Measurements from ENCODE around the gene ADPRM. TPM values are rescaled to one million over a fixed set of nuclear protein-coding genes. Genes with fewer than 3 reads are reported as not detected.

The ADPRM gene
- total and polyA plus RNA-seq, 2 experiments from 2014 or later, result 6.8 to 8.8 TPM

- peaks cover 5% of the 10 kb centered on the region for H3K27me3 Mint-ChIP-seq (ENCODE audit: insufficient read depth, low read depth, poor library complexity)
These were observed 47.8 kb downstream of the ADPRM start for GRCh38 chr17:10745231-10745630.

GRCh38 chr17:10748531-10749181 lies 51.3 kb downstream of the ADPRM start:
- Histone ChIP-seq H3K9me2 (ENCODE audit: insufficient read depth) (peaks cover 2% of the 10 kb centered on the region; the same call in 1 of the 2 replicates), H3K36me3 (ENCODE audit: insufficient read depth) (no peaks in the 10 kb centered on the region), H3K4me2 (0 out of 2 replicates have a peak overlapping the region, but pooled peaks have one; percentile 26), H3K27me3 (ENCODE audit: insufficient read depth) (no peaks in the 10 kb centered on the region), H2AFZ (no peak overlapping the region), H4K20me1 (replicated peaks; ENCODE audit: insufficient read depth) (no peaks in the 10 kb centered on the region), H3K79me2 (replicated peaks; ENCODE audit: insufficient read depth) (no peaks in the 10 kb centered on the region), H3K4me3 (no peak overlapping the region), H3K27ac (ENCODE audit: low read depth) (no peak overlapping the region), H3K4me1 (ENCODE audit: insufficient read depth) (peaks cover 13% of the 10 kb centered on the region), H3F3A (replicated peaks; ENCODE audit: low read depth) (no peaks in the 10 kb centered on the region)
- Mint-ChIP-seq H3K36me3 (ENCODE audit: low read depth) (no peaks in the 10 kb centered on the region), H3K4me1 (peaks cover 16% of the 10 kb centered on the region), H3K27me3 (ENCODE audit: insufficient read depth, low read depth, poor library complexity) (peaks cover 5% of the 10 kb centered on the region), H3K27ac (no peak overlapping the region), H3K9me3 (0 out of 3 replicates have a peak, but pooled peaks cover 2% of the 10 kb centered on the region), H3K4me3 (no peak overlapping the region)
- TF ChIP-seq POLR2AphosphoS5 (IDR thresholded peaks at IDR 0.05; ENCODE audit: low read depth) (no peak), REST (IDR thresholded peaks at IDR 0.05; ENCODE audit: unreplicated experiment) (no peak), CREB1 (CRISPR knock-in tag; IDR thresholded peaks at IDR 0.05; ENCODE audit: low read depth) (no peak)
- peak; percentile 69 for ATAC-seq
- no peak for DNase-seq (ENCODE audit: low spot score)

More at GRCh38 chr17:10745231-10745630, 47.8 kb downstream of the ADPRM start:
- no peaks in the 10 kb centered on the region for H3F3A ChIP-seq (replicated peaks; ENCODE audit: low read depth)
- no peaks in the 10 kb centered on the region for H3K36me3 ChIP-seq (ENCODE audit: insufficient read depth)
- ATAC-seq (no peak), DNase-seq (ENCODE audit: low spot score) (no peak)
- H3K36me3 Mint-ChIP-seq (ENCODE audit: low read depth), result no peaks in the 10 kb centered on the region
- H3K9me2 ChIP-seq (ENCODE audit: insufficient read depth), result peaks cover 2% of the 10 kb centered on the region; the same call in 1 of the 2 replicates
- H3K79me2 ChIP-seq (replicated peaks; ENCODE audit: insufficient read depth), result no peaks in the 10 kb centered on the region
- no peak overlapping the region for H3K4me3 Mint-ChIP-seq
- H3K4me3 ChIP-seq, result no peak overlapping the region
- H3K27ac ChIP-seq (ENCODE audit: low read depth), result no peak overlapping the region
- H3K27me3 ChIP-seq (ENCODE audit: insufficient read depth), result no peaks in the 10 kb centered on the region
- H3K4me2 ChIP-seq, result no peak overlapping the region
- H3K4me1 ChIP-seq (ENCODE audit: insufficient read depth), result peaks cover 12% of the 10 kb centered on the region
- peaks cover 11% of the 10 kb centered on the region for H3K4me1 Mint-ChIP-seq
- H3K27ac Mint-ChIP-seq, result no peak overlapping the region
- no peaks in the 10 kb centered on the region for H4K20me1 ChIP-seq (replicated peaks; ENCODE audit: insufficient read depth)
- TF ChIP-seq JUNB (IDR thresholded peaks at IDR 0.05; ENCODE audit: unreplicated experiment), result no peak
- TF ChIP-seq CREB1 (CRISPR knock-in tag; IDR thresholded peaks at IDR 0.05; ENCODE audit: low read depth), result no peak
- TF ChIP-seq CTCF (conservative IDR thresholded peaks at IDR 0.05; ENCODE audit: low read depth in 2 of 2), result no peak
- TF ChIP-seq EZH2 (IDR thresholded peaks at IDR 0.05; ENCODE audit: low read depth, unreplicated experiment), result no peak
- no peak overlapping the region for H2AFZ ChIP-seq
- H3K9me3 Mint-ChIP-seq, result 0 out of 3 replicates have a peak, but pooled peaks cover 2% of the 10 kb centered on the region
